AG08395 (cell line): ENCODE results near the gene GDA.
"Not testable (repeated sequence)": the region's sequence is repeated elsewhere in the genome, so short reads cannot be mapped to it uniquely, and the experiment has no call there.

Experiments
- DNase-seq: peaks from one replicate; pipeline ENCODE4 v3.0.0; 2012; ENCODE audit warnings: mixed read lengths, low spot score

Gene GDA

GRCh38 chr9:72207278-72207677 lies 58.0 kb downstream of the GDA start:
- DNase-seq = no peak

- no peak for DNase-seq
These were observed 61.3 kb downstream of the GDA start for GRCh38 chr9:72210522-72210921.

GRCh38 chr9:72211047-72211446 lies 61.8 kb downstream of the GDA start:
- DNase-seq = no peak

- DNase-seq = no peak
These were observed 64.7 kb downstream of the GDA start for GRCh38 chr9:72213906-72214305.

- no peak for DNase-seq
These were observed 68.1 kb downstream of the GDA start for GRCh38 chr9:72217306-72217842.

- no peak for DNase-seq
These were observed 71.3 kb downstream of the GDA start for GRCh38 chr9:72220589-72220988.

GRCh38 chr9:72226146-72226812 lies 77.0 kb downstream of the GDA start:
- DNase-seq = no peak

GRCh38 chr9:72228282-72228681 lies 79.0 kb downstream of the GDA start:
- no peak for DNase-seq

- DNase-seq = no peak
These were observed 83.5 kb downstream of the GDA start for GRCh38 chr9:72232778-72233177.

GRCh38 chr9:72247549-72247948 lies 98.3 kb downstream of the GDA start:
- no peak for DNase-seq

- DNase-seq = no peak
These were observed 102.3 kb downstream of the GDA start for GRCh38 chr9:72251589-72251988.

GRCh38 chr9:72254901-72255545 lies 105.8 kb downstream of the GDA start:
- no peak for DNase-seq

GRCh38 chr9:72255569-72255968 lies 106.3 kb downstream of the GDA start:
- DNase-seq = no peak

GRCh38 chr9:72256931-72257330 lies 107.7 kb downstream of the GDA start:
- DNase-seq = no peak

GRCh38 chr9:72257814-72258213 lies 108.6 kb downstream of the GDA start:
- DNase-seq = no peak

GRCh38 chr9:72262063-72262462 lies 112.8 kb downstream of the GDA start:
- DNase-seq = no peak

- no peak for DNase-seq
These were observed 114.3 kb downstream of the GDA start for GRCh38 chr9:72263572-72263971.

- no peak for DNase-seq
These were observed 119.7 kb downstream of the GDA start for GRCh38 chr9:72268961-72269360.

- not testable (repeated sequence) for DNase-seq
These were observed 121.1 kb downstream of the GDA start for GRCh38 chr9:72270359-72270758.

- DNase-seq = peak; percentile 70
These were observed 122.6 kb downstream of the GDA start for GRCh38 chr9:72271613-72272478.

GRCh38 chr9:72274441-72274840 lies 125.2 kb downstream of the GDA start:
- no peak for DNase-seq

- no peak for DNase-seq
These were observed 125.7 kb downstream of the GDA start for GRCh38 chr9:72274916-72275315.

GRCh38 chr9:72276429-72276828 lies 127.2 kb downstream of the GDA start:
- no peak for DNase-seq
